HG02981 (cell line): ENCODE results near the gene ODF2L.
"Not testable (repeated sequence)": the region's sequence is repeated elsewhere in the genome, so short reads cannot be mapped to it uniquely, and the experiment has no call there.

Experiments used
- ATAC-seq: cut with Tn5 transposase; IDR thresholded peaks from one replicate; pipeline ENCODE4 v1.9.1; 2021; ENCODE audit warnings: mild to moderate bottlenecking, moderate library complexity; ENCODE audit not compliant: unreplicated experiment

The ODF2L gene

GRCh38 chr1:86387916-86388627 is 8.1 kb downstream of the ODF2L start:
- no peak for ATAC-seq

GRCh38 chr1:86382878-86383277 is 13.2 kb downstream of the ODF2L start:
- no peak for ATAC-seq

DNA sequence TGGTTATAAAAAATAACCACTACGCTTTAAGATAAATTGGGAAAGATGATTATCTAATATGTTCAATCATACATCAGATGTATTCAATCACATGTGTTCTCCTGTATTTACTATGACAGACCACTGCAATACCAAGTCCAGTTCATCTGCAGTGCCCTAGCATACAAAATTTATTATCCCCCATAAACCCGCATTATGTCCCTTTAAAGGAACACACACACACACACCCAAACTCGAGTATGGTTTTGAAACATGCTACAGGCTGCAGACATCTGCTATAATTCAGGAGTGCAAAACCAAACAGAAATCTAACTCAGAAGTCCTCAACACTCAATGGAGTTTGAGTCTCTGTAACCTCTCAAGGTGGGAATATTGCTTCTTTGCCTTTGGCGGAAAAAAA is 14.9 kb downstream of the ODF2L start:
- no peak for ATAC-seq

DNA sequence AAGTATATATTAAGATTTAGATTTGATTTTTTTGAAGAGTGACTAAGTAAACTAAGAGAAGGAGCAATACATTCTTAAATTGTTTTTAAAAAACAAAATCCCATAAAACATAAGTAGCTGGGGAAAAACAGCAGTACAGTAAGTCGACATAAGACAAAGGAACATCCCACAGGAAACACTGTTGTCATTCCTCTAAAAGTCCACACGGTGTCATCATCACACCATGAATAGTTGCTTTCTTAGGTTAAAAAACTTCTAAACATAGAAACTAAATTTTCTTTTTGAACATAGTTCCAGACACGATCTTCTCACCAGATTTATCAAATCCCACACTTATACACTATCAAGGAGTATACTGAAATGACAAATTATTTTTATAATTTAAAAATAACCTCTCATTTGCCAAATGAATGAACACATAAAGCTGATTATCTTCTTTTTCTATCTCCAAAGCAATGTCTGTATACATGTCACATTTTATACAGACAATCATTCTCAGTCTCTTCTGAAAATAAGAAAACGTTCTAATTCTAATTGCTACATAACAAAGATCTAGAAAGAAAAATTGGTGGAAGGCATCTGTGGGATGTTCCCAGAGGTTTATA is 15.8 kb downstream of the ODF2L start:
- ATAC-seq = peak; percentile 69

- no peak for ATAC-seq
Measured at GRCh38 chr1:86378813-86379212, 17.3 kb downstream of the ODF2L start.

DNA sequence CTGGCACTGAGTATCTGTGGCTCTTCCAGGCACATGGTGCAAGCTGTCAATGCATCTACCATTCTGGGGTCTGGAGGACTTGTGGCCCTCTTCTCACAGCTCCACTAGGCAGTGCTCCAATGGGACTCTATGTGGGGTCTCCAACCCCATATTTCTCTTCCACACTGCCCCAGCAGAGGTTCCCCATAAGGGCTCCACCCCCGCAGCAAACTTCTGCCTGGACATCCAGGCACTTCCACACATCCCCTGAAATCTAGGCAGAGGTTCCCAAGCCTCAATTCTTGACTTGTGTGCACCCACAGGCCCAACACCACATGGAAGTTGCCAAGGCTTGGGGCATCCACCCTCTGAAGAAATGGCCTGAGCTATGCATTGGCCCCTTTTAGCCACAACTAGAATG is 18.8 kb downstream of the ODF2L start:
- ATAC-seq = no peak

DNA sequence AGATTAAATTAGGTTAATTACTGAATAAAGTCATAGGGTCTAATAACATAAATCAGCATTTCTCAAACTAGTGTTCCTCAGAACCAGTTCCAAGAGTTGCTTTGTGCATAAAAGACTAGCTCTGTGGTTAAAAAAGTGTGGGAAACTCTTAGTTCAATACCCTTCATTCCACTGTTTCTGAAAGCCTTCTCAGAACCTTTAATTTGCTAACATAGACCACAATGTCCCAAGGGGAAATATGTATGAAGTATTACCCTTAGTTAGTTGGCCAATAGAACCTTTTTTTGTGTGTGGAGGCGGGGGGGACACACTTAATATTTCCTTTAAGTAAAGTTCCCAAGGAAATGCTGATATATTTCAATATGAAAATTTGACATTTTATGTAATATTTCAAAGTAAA is 20.4 kb downstream of the ODF2L start:
- ATAC-seq = no peak

DNA sequence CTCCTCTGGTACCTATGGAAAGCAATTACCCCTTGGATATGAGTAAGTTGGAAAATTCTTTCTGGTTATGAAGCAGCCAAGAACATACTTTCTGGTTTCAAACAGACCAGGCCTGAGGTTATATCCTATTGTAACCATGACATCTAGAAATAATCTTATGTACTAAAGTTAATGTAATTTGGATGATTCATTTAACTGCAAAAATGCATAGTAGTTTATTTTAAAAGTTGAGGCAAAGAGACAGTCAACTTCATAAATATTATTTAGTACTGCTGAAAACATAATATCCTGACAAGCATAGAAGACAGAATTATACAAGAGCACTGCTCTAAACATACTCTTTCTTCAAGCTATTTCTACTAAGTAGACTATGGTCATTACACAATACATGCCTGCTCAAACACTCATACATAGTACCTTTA is 25.5 kb downstream of the ODF2L start:
- ATAC-seq = no peak

DNA sequence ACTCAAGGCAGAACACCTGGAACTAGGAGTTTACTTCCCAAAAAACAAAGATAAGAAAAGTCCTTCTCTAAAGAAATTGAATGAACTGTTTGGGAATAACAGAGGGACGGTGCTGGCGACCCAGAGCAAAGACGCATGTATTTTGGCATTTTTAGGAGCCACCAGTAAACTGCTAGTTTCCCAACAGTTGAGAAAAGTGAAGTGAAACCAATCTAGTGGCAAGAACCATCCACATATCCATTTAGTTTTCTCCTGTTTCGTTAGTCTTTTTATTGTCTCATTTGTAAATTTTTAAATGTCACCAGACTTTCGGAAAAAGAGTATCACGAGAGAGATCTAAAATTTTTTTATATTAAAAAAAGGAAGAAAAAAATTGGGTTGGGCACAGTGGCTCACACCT is 30.2 kb downstream of the ODF2L start:
- ATAC-seq = no peak

GRCh38 chr1:86362807-86363206 is 33.3 kb downstream of the ODF2L start:
- ATAC-seq = no peak

GRCh38 chr1:86357796-86358195 is 38.3 kb downstream of the ODF2L start:
- no peak for ATAC-seq

DNA sequence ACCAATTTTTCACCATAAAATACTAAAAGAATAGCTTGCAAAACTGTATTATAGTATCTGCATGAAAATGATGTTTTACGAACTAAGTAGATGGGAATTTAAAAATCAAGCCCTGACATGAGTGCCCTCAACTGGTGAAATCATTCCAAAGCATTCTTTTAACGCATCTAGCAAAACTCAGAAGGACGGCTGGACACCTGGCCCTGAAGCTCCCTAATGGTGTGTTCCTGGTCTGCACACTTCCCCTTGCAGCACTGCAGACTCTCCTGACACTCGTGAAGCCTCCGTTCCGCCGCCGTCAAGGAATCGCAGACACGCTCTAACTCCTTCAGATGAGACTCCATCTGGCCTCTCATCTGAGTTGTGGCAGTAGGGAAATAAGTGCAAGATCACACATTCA is 39.9 kb downstream of the ODF2L start:
- ATAC-seq = no peak

GRCh38 chr1:86352086-86352485 is 44.0 kb downstream of the ODF2L start:
- ATAC-seq = no peak

DNA sequence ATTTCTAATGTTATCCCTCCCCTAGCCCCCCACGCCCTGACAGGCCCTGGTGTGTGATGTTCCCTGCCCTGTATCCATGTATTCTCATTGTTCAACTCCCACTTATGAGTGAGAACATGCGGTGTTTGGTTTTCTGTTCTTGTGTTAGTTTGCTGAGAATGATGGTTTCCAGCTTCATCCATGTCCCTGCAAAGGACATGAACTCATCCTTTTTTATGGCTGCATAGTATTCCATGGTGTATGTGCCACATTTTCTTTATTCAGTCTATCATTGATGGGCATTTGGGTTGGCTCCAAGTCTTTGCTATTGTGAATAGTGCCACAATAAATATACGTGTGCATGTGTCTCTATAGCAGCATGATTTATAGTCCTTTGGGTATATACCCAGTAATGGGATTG is 45.9 kb downstream of the ODF2L start:
- not testable (repeated sequence) for ATAC-seq

DNA sequence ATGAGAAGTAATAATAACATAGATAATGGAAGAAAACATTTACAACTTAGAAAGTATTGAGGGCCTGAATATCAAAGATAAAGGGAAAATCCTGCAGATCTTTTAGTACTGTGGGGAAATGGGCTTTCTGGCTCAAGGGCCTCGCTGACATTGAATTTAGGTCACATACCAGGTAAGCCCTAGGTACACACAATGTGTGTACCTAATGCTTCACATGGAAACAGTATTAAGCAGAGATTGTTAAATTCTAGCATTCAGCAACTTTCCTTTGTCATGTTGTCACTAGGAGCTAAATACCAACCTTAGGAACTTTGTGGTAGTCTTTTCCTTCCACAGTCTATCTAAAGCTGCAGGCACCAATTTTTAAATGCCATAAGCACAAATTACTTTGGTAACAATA is 49.7 kb downstream of the ODF2L start:
- ATAC-seq = no peak

- ATAC-seq = no peak
Measured at GRCh38 chr1:86345042-86345441, 51.1 kb downstream of the ODF2L start.

DNA sequence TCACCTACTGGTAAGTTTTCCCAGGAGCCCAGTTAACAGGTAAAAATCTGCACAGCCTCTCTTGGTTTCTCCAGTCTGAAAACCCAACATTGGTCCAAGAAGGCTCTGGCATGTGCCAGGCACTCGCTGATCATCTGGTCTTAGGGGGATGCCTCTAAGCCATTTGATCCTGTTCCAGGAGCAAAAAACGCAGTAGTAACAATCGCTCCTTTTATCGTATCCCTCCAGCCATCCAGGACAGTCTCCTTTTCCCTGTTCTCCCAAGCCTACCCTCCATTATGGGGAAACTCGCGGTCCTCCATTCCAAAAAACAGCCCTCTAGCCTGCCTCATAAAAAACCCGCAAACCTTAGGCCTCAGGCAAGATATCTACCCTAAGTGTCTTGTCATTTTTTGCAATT is 56.2 kb downstream of the ODF2L start:
- no peak for ATAC-seq

DNA sequence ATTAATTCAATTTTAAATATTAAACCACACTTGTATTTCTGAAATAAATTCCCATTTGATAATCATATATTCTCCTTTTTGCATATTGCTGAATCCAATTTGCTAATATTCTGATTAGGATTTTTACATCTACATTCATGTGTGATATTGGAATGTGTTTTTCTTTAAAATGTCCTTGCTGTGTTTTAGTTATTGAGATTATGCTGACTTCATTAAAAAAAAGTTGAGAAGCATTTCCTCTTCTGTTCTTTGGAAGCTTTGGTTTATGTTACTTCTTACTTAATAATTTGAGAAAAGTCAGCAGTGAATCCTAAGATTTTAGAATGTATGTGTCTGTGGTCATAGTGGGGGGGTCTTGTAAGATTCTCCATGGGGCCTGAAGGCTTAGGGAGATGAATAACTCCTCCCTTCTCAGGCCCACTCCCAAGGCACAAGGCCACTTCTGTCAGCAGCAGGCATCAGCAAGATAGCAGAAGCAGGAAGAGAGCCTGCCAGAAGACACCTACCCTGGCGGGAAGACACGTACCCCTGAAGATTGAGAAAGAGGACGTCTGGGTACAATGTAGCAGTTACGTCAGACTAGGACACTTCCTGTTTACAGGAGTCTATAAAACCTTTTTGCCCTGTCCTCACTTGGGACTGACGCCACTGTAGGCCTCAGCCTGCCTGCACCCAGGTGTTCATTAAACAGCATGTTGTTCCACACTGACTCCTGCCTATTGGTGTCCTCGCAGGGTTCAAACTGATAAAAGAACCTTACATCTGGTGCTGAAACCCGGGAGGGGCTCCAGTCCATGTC is 56.9 kb downstream of the ODF2L start:
- no peak for ATAC-seq

- no peak for ATAC-seq
Measured at GRCh38 chr1:86335916-86336315, 60.2 kb downstream of the ODF2L start.

DNA sequence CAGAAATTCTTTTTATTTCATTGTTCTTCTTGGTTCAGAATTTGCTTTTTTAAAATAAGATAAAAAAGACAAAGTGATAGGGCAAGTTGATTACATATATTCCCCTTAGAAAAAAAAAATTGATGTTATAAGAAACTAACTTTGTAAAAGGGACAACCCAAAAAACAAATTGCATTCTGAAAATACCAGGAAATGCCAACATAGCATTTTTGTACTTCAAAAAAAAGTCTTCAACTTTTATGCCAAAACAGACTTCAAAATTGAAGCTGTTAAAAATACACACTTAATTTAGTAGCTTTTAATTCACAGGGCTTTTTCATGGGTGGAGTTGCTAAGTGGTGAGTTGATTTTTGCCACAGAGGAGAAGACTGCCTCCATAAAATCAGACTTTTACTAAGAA is 70.9 kb downstream of the ODF2L start:
- ATAC-seq = no peak

GRCh38 chr1:86324130-86324822 is 71.8 kb downstream of the ODF2L start:
- ATAC-seq = no peak
